ENCODE measurements around the gene MOB3B.
"Not testable (repeated sequence)": the region's sequence is repeated elsewhere in the genome, so short reads cannot be mapped to it uniquely, and the experiment has no call there.

- not testable (repeated sequence) for TF ChIP-seq POLR2A, CTCF (IDR thresholded peaks at IDR 0.05)
Measured at GRCh38 chr9:27500902-27501301, 28.7 kb downstream of the MOB3B start.
